BLaER1 (cell line): Measurements from ENCODE around the gene DUS3L.

Source experiments
- H3K27ac ChIP-seq: shearing (Covaris generic); formaldehyde crosslinking; 2 replicates; pipeline ENCODE4 v1.8.1; 2022
- H3K27me3 ChIP-seq: shearing (Covaris generic); formaldehyde crosslinking; 2 replicates; pipeline ENCODE4 v1.8.1; 2022
- H3K36me3 ChIP-seq: shearing (Covaris generic); formaldehyde crosslinking; 2 replicates; pipeline ENCODE4 v1.8.1; 2022
- H3K4me1 ChIP-seq: shearing (Covaris generic); formaldehyde crosslinking; 2 replicates; pipeline ENCODE4 v1.8.1; 2022
- H3K4me2 ChIP-seq: shearing (Covaris generic); formaldehyde crosslinking; 2 replicates; pipeline ENCODE4 v1.8.1; 2022
- H3K4me3 ChIP-seq: shearing (Covaris generic); formaldehyde crosslinking; 2 replicates; pipeline ENCODE4 v1.8.1; 2022
- H3K9ac ChIP-seq: shearing (Covaris generic); formaldehyde crosslinking; 2 replicates; pipeline ENCODE4 v1.8.1; 2022
- H3K9me3 ChIP-seq: shearing (Covaris generic); formaldehyde crosslinking; 2 replicates; pipeline ENCODE4 v1.8.1; 2022
- H4K20me1 ChIP-seq: shearing (Covaris generic); formaldehyde crosslinking; 2 replicates; pipeline ENCODE4 v1.8.1; 2022
- Cebpa-rat ChIP-seq: shearing (Covaris generic); IDR thresholded peaks from 2 replicates; pipeline ENCODE4 v1.8.1; 2022

The DUS3L gene

GRCh38 chr19:5806905-5807304, 15.9 kb upstream of the DUS3L start:
- Histone ChIP-seq H3K9me3 (no peaks in the 10 kb centered on the region), H3K4me2 (no peak overlapping the region), H3K27ac (no peak overlapping the region), H4K20me1 (no peaks in the 10 kb centered on the region), H3K4me3 (no peak overlapping the region), H3K36me3 (no peaks in the 10 kb centered on the region), H3K27me3 (peaks cover 26% of the 10 kb centered on the region), H3K9ac (no peak overlapping the region), H3K4me1 (peaks cover 45% of the 10 kb centered on the region)
- TF ChIP-seq Cebpa-rat, result no peak

GRCh38 chr19:5806133-5806489, 15.1 kb upstream of the DUS3L start:
- no peaks in the 10 kb centered on the region for H3K9me3 ChIP-seq
- H3K4me2 ChIP-seq, result peak overlapping the region; percentile 85
- H3K9ac ChIP-seq, result no peak overlapping the region

GRCh38 chr19:5805462-5806132, 14.6 kb upstream of the DUS3L start:
- no peak overlapping the region for H3K9ac ChIP-seq
- H3K4me2 ChIP-seq, result peak overlapping the region; percentile 85
- no peaks in the 10 kb centered on the region for H4K20me1 ChIP-seq
- no peak overlapping the region for H3K27ac ChIP-seq
- no peaks in the 10 kb centered on the region for H3K9me3 ChIP-seq
- peak overlapping the region; percentile 60 for H3K4me3 ChIP-seq
- peaks cover 50% of the 10 kb centered on the region for H3K4me1 ChIP-seq
- peaks cover 26% of the 10 kb centered on the region for H3K27me3 ChIP-seq
- H3K36me3 ChIP-seq, result no peaks in the 10 kb centered on the region
- TF ChIP-seq Cebpa-rat, result no peak

More at GRCh38 chr19:5806133-5806489, 15.1 kb upstream of the DUS3L start:
- H3K27me3 ChIP-seq, result peaks cover 26% of the 10 kb centered on the region
- peaks cover 50% of the 10 kb centered on the region for H3K4me1 ChIP-seq
- no peaks in the 10 kb centered on the region for H4K20me1 ChIP-seq
- no peaks in the 10 kb centered on the region for H3K36me3 ChIP-seq
- peak overlapping the region; percentile 60; the same call in 1 of the 2 replicates for H3K4me3 ChIP-seq
- no peak overlapping the region for H3K27ac ChIP-seq
- no peak for TF ChIP-seq Cebpa-rat

- Histone ChIP-seq H3K27ac (0 out of 2 replicates have a peak within 1 kb of the TSS, but pooled peaks have one; percentile 8), H3K4me2 (peak within 1 kb of the TSS; percentile 90), H3K9ac (no peak within 1 kb of the TSS), H3K4me3 (peak within 1 kb of the TSS; percentile 60), H3K9me3 (no peaks in the 10 kb centered on the region), H4K20me1 (no peaks in the 10 kb centered on the region), H3K36me3 (no peaks in the 10 kb centered on the region), H3K4me1 (peaks cover 58% of the 10 kb centered on the region), H3K27me3 (peaks cover 26% of the 10 kb centered on the region)
- no peak for TF ChIP-seq Cebpa-rat
These were observed 13.8 kb upstream of the DUS3L start, which contains the start of gene NRTN for GRCh38 chr19:5804516-5805461. Gene NRTN, plus strand, starts transcription at chr19:5805067. Its CDS starts 19,099 bp downstream, at chr19:5824166.

- H3K4me3 ChIP-seq, result peak overlapping the region; percentile 60
- peak overlapping the region; percentile 90 for H3K4me2 ChIP-seq
- H4K20me1 ChIP-seq, result no peaks in the 10 kb centered on the region
- H3K4me1 ChIP-seq, result peaks cover 66% of the 10 kb centered on the region
- H3K9me3 ChIP-seq, result no peaks in the 10 kb centered on the region
- 0 out of 2 replicates have a peak overlapping the region, but pooled peaks have one; percentile 8 for H3K27ac ChIP-seq
- H3K9ac ChIP-seq, result no peak overlapping the region
- no peak for TF ChIP-seq Cebpa-rat
- no peaks in the 10 kb centered on the region for H3K36me3 ChIP-seq
- H3K27me3 ChIP-seq, result peaks cover 34% of the 10 kb centered on the region
These were observed 13.0 kb upstream of the DUS3L start for GRCh38 chr19:5803752-5804515.

- no peak for TF ChIP-seq Cebpa-rat
- no peak overlapping the region for H3K9ac ChIP-seq
- H3K4me3 ChIP-seq, result peak overlapping the region; percentile 53
- no peaks in the 10 kb centered on the region for H4K20me1 ChIP-seq
- no peaks in the 10 kb centered on the region for H3K36me3 ChIP-seq
- H3K4me2 ChIP-seq, result peak overlapping the region; percentile 90
- H3K27me3 ChIP-seq, result peaks cover 37% of the 10 kb centered on the region
- peaks cover 70% of the 10 kb centered on the region for H3K4me1 ChIP-seq
- no peaks in the 10 kb centered on the region for H3K9me3 ChIP-seq
- H3K27ac ChIP-seq, result no peak overlapping the region
These were observed 12.4 kb upstream of the DUS3L start for GRCh38 chr19:5803441-5803751.

GRCh38 chr19:5801796-5802619, 11.0 kb upstream of the DUS3L start:
- Histone ChIP-seq H4K20me1 (no peaks in the 10 kb centered on the region), H3K27me3 (peaks cover 37% of the 10 kb centered on the region), H3K36me3 (no peaks in the 10 kb centered on the region), H3K27ac (no peak overlapping the region), H3K4me3 (peak overlapping the region; percentile 14; the same call in 1 of the 2 replicates), H3K4me2 (peak overlapping the region; percentile 90), H3K9ac (no peak overlapping the region), H3K4me1 (peaks cover 69% of the 10 kb centered on the region), H3K9me3 (no peaks in the 10 kb centered on the region)
- no peak for TF ChIP-seq Cebpa-rat

GRCh38 chr19:5800361-5801270, 9.7 kb upstream of the DUS3L start:
- H3K4me2 ChIP-seq, result no peak overlapping the region
- peaks cover 25% of the 10 kb centered on the region for H3K27me3 ChIP-seq
- H3K9ac ChIP-seq, result no peak overlapping the region
- no peak for TF ChIP-seq Cebpa-rat
- H3K4me3 ChIP-seq, result no peak overlapping the region
- no peaks in the 10 kb centered on the region for H4K20me1 ChIP-seq
- peaks cover 62% of the 10 kb centered on the region for H3K4me1 ChIP-seq
- H3K36me3 ChIP-seq, result no peaks in the 10 kb centered on the region
- no peak overlapping the region for H3K27ac ChIP-seq
- H3K9me3 ChIP-seq, result no peaks in the 10 kb centered on the region
